Tibial nerve (tissue), 4 donors: ENCODE data around the gene GNG2.

Experiments used
- EP300 ChIP-seq, 2 donors: sonication (generic); formaldehyde crosslinking; IDR thresholded peaks; one replicate each; pipeline ENCODE4 v1.6.1; 2017; ENCODE audit warnings: antibody characterized with exemption in 2 of 2, mild to moderate bottlenecking in 1 of 2
- TF ChIP-seq, protein P1 (sequence below), 5 experiments: fragments of 200-600 bp in 3 of 5; fragments of 450-650 bp in 2 of 5; sonication (generic) in 3 of 5; IDR thresholded peaks; one replicate each; pipeline ENCODE4 v1.5.1; 2016 to 2019; ENCODE audit warnings: antibody characterized with exemption in 5 of 5, mild to moderate bottlenecking in 3 of 5, moderate library complexity in 2 of 5

DNA sequence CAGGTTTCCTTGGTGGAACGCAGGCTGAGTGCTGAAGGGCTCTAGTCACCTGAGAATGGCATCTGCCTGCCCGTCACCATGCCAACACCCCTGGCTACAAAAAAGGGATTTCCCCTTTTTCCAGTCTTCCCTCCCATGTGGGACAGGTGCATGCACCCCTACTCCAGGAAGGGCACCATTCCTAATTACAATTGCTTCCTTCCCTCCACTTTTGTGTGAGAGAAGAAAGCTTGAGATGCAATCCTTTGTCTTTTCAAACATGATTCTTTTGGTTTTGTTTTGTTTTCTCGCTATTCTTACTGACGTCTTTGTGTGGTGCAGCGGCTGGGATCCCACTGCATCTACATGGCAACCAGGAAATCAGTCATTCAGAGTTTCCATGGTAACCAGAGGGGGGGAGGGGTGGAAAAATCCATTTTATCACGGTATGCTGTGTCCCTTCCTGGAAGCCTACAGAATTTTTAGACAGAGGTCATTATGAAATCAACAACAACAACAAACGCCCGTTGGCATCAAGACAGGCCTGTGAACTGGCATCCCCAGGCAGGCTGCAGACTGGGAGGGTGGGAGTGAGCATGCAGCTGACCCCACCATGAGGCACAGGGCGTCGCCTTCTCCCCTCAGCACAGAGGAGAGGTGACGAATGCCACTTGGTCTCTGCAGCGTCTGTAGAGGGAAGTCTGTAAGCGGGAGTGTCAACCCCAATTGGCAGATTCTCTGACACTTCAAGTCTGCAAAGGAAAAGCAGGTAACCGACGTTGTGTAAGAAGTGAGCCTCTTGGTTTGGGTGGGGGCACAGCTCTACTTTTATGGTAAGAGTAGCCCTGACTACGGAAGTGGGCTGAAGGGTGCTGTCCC, 13.6 kb upstream of the GNG2 start:
- TF ChIP-seq, protein P1, sequence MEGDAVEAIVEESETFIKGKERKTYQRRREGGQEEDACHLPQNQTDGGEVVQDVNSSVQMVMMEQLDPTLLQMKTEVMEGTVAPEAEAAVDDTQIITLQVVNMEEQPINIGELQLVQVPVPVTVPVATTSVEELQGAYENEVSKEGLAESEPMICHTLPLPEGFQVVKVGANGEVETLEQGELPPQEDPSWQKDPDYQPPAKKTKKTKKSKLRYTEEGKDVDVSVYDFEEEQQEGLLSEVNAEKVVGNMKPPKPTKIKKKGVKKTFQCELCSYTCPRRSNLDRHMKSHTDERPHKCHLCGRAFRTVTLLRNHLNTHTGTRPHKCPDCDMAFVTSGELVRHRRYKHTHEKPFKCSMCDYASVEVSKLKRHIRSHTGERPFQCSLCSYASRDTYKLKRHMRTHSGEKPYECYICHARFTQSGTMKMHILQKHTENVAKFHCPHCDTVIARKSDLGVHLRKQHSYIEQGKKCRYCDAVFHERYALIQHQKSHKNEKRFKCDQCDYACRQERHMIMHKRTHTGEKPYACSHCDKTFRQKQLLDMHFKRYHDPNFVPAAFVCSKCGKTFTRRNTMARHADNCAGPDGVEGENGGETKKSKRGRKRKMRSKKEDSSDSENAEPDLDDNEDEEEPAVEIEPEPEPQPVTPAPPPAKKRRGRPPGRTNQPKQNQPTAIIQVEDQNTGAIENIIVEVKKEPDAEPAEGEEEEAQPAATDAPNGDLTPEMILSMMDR (IDR thresholded peaks at IDR 0.05) = no peak
- peak in 1 of 2 donors; percentile 18 for TF ChIP-seq EP300 (IDR thresholded peaks at IDR 0.05)
